Gastrocnemius medialis (tissue), 4 donors: Measurements from ENCODE around the gene IL27RA. TPM values are rescaled to one million over a fixed set of nuclear protein-coding genes. Genes with fewer than 3 reads are reported as not detected.

Experiments
- ATAC-seq, 2 donors: fragments of 150-250 bp; one replicate each; pipeline ENCODE4 v1.9.1; 2016
- DNase-seq, 2 donors: peaks; one replicate each; pipeline ENCODE4 v3.0.0-alpha.2; 2019
- H3K27ac ChIP-seq, 4 donors: fragments of 200-600 bp; sonication (generic); 1 replicate in 1 of 4; 2 replicates in 3 of 4; pipeline ENCODE4 v1.5.1; 2016 to 2018; ENCODE audit warnings: mild to moderate bottlenecking in 2 of 4, moderate library complexity in 1 of 4
- H3K27me3 ChIP-seq, 3 donors: fragments of 200-600 bp; sonication (generic) in 2 of 3; 1 replicate in 1 of 3; 2 replicates in 2 of 3; pipeline versions ENCODE4 v1.5.1 to v1.6.0; 2016 to 2019; ENCODE audit warnings: mild to moderate bottlenecking in 1 of 3, moderate library complexity in 1 of 3
- H3K36me3 ChIP-seq, 2 donors: fragments of 200-600 bp; sonication (generic) in 1 of 2; one replicate each; pipeline ENCODE4 v1.5.1; 2017 to 2018
- H3K4me1 ChIP-seq, 2 donors: fragments of 200-600 bp; sonication (generic) in 1 of 2; one replicate each; pipeline ENCODE4 v1.5.1; 2016 to 2017; ENCODE audit warnings: mild to moderate bottlenecking in 2 of 2
- H3K4me3 ChIP-seq, 4 donors: fragments of 200-600 bp; sonication (generic) in 3 of 4; 1 replicate in 1 of 4; 2 replicates in 3 of 4; pipeline ENCODE4 v1.5.1; 2016 to 2019; ENCODE audit warnings: mild to moderate bottlenecking in 2 of 4
- H3K9me3 ChIP-seq, 3 donors: fragments of 200-600 bp; sonication (generic) in 2 of 3; 1 replicate in 1 of 3; 2 replicates in 2 of 3; pipeline ENCODE4 v1.5.1; 2016 to 2019
- POLR2A ChIP-seq, 2 donors: fragments of 450-650 bp; IDR thresholded peaks; one replicate each; pipeline ENCODE4 v1.6.1; 2017; ENCODE audit warnings: antibody characterized with exemption in 2 of 2, mild to moderate bottlenecking in 2 of 2, moderate library complexity in 2 of 2
- in situ Hi-C, 4 donors: fragments of 200-750 bp; cut with MboI; loops; one replicate each; pipeline versions ENCODE4 v1.15.0 to v1.8.0; 2017; ENCODE audit warnings: low sequenced_read_pairs in 4 of 4
- intact Hi-C: fragments of 100-400 bp; cut with DNase I; formaldehyde crosslinking; loops from one replicate; pipeline ENCODE4 v1.15.1; 2023; ENCODE audit warnings: low total_unique reads
- total RNA-seq, 4 donors: library from RNA; depleted of rRNA; stranded (reverse); fragments of >200 nt; gene quantifications; one replicate each; pipeline versions ENCODE4 v1.1.0 to v1.2.3, GENCODE V29; 2016
- TF ChIP-seq, protein P1 (sequence below), 5 experiments: fragments of 450-650 bp in 3 of 5; fragments of 200-600 bp in 2 of 5; sonication (generic) in 2 of 5; IDR thresholded peaks in 4 of 5; conservative IDR thresholded peaks in 1 of 5; 1 replicate in 4 of 5; 2 replicates in 1 of 5; pipeline ENCODE4 v1.5.1; 2016 to 2019; ENCODE audit warnings: antibody characterized with exemption in 5 of 5, mild to moderate bottlenecking in 3 of 5, moderate library complexity in 3 of 5

IL27RA gene
- total RNA-seq, 4 donors from 2014 or later = 1.4 to 3.7 (median 2.0) TPM

DNA sequence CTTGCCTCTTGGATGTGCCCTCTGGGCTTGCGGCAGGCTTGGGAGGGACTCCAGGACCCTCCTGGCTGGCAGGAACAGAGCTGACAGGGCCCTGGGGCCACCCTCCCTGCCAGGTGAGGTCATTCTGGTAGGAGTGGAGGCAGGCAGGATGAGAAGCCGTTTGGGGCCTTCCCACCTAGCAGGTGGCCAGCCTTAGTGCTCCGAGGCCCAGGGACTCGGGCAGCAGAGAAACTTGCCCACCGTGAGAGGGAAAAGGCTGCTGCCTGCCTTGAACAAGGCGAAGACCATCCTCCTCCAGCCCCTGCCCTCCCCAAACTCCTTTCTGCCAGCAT, 34.0 kb upstream of the IL27RA start:
- in situ Hi-C loops = no loop called here
- no peak for DNase-seq

DNA sequence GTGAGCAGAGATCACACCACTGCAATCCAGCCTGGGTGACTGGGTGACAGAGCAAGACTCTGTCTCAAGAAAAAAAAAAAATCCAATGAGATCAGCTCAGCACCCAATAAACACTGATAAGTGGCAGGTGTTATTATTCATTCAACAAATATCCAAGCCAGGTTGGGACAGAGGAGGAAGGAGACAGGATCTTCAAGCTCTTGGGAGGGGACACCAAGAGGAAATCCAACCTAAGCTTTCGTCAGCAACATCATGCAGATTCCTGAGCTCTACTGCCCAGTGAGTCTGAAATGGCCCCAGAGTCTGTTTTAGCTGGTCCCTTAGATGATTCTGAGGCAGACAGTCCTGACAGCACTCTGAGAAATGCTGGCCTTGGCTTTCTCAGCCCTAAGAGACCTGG, 33.1 kb upstream of the IL27RA start:
- Histone ChIP-seq H3K9me3 (no peaks in the 10 kb centered on the region), H3K27ac (peak overlapping the region in 1 of 4 donors; percentile 70), H3K36me3 (no peaks in the 10 kb centered on the region), H3K4me1 (peaks cover 27 to 36% of the 10 kb centered on the region in 2 donors), H3K27me3 (no peaks in the 10 kb centered on the region), H3K4me3 (no peak overlapping the region)
- DNase-seq = no peak
- no peak for TF ChIP-seq POLR2A (IDR thresholded peaks at IDR 0.05)
- TF ChIP-seq, protein P1, sequence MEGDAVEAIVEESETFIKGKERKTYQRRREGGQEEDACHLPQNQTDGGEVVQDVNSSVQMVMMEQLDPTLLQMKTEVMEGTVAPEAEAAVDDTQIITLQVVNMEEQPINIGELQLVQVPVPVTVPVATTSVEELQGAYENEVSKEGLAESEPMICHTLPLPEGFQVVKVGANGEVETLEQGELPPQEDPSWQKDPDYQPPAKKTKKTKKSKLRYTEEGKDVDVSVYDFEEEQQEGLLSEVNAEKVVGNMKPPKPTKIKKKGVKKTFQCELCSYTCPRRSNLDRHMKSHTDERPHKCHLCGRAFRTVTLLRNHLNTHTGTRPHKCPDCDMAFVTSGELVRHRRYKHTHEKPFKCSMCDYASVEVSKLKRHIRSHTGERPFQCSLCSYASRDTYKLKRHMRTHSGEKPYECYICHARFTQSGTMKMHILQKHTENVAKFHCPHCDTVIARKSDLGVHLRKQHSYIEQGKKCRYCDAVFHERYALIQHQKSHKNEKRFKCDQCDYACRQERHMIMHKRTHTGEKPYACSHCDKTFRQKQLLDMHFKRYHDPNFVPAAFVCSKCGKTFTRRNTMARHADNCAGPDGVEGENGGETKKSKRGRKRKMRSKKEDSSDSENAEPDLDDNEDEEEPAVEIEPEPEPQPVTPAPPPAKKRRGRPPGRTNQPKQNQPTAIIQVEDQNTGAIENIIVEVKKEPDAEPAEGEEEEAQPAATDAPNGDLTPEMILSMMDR (IDR thresholded peaks at IDR 0.05 in 4 of 5, conservative IDR thresholded peaks at IDR 0.05 in 1 of 5) = no peak
- intact Hi-C loops = no loop called here
- in situ Hi-C loops = no loop called here
- no peak for ATAC-seq

More for the DNA sequence above, 34.0 kb upstream of the IL27RA start:
- Histone ChIP-seq H3K4me3 (no peak overlapping the region), H3K27ac (peak overlapping the region; percentile 2 to 70 (median 38)), H3K9me3 (no peaks in the 10 kb centered on the region), H3K27me3 (no peaks in the 10 kb centered on the region), H3K4me1 (peaks cover 19 to 28% of the 10 kb centered on the region in 2 donors), H3K36me3 (no peaks in the 10 kb centered on the region)
- intact Hi-C loops = no loop called here
- TF ChIP-seq POLR2A (IDR thresholded peaks at IDR 0.05) = no peak
- TF ChIP-seq, protein P1 (IDR thresholded peaks at IDR 0.05 in 4 of 5, conservative IDR thresholded peaks at IDR 0.05 in 1 of 5) = no peak
- no peak for ATAC-seq

DNA sequence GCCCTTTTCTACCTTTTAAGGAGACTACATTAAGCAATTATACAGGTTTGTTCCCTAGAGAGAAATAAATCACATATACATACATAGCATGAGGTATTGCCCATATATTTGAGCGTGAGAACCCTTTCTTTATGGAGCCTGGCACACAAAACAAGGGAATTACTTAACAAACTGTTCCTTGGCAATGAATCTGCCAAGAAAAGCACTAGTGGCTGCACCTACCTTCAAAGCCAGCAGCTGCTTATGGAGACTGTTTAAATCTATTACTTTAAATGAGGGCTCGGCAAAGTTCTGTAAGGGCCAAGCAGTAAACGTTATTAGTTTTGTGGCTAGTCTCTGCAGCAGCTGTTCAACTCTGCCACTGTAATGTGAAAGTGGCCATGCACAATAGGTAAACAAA, 32.5 kb upstream of the IL27RA start:
- H3K4me3 ChIP-seq = no peak overlapping the region
- intact Hi-C loops = no loop called here
- no peak overlapping the region for H3K27ac ChIP-seq
- TF ChIP-seq POLR2A (IDR thresholded peaks at IDR 0.05) = no peak
- TF ChIP-seq, protein P1 (IDR thresholded peaks at IDR 0.05 in 4 of 5, conservative IDR thresholded peaks at IDR 0.05 in 1 of 5) = no peak
- ATAC-seq (no peak), DNase-seq (no peak)
- H3K36me3 ChIP-seq = no peaks in the 10 kb centered on the region
- in situ Hi-C loops = no loop called here
- H3K4me1 ChIP-seq = peaks cover 34 to 42% of the 10 kb centered on the region in 2 donors
- no peaks in the 10 kb centered on the region for H3K27me3 ChIP-seq
- no peaks in the 10 kb centered on the region for H3K9me3 ChIP-seq

DNA sequence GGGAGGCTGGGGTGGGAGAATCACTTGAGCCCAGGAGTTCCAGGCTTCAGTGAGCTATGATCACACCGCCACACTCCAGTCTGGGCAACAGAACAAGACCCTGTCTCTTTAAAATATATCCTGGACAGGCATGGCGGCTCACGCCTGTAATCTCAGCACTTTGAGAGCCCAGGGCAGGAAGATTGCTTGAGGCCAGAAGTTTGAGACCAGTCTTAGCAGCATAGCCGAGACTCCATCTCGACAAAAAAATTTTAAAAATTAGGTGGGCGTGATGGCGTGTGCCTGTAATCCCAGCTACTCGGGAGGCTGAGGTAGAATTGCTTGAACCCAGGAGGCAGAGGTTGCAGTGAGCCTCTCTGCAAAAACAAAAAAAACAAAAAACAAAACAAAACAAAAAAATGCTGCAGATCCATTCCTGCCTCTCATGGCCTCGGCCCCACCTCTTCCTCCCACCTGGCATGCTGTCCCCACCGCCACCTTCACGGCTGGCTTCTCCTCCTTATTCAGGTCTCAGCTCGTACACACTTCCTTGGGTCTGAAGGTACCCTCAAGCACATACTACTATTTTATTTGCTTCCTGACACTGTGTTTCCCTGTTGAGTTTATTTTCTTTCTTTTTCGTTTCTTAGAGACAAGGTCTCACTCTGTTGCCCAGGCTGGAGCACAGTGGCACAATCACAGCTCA, 30.7 kb upstream of the IL27RA start:
- Histone ChIP-seq H3K4me3 (no peak overlapping the region), H3K27me3 (no peaks in the 10 kb centered on the region), H3K9me3 (no peaks in the 10 kb centered on the region), H3K36me3 (no peaks in the 10 kb centered on the region), H3K27ac (peak overlapping the region; percentile 96 to 100 (median 99)), H3K4me1 (peaks cover 40 to 47% of the 10 kb centered on the region in 2 donors)
- no peak for DNase-seq
- intact Hi-C loops = loop anchor here (10.0 kb wide), 1 partner anchor 206 kb away; the partner anchor contains the start of gene ZSWIM4
- in situ Hi-C loops = loop anchor here in 1 of 4 donors (5.0 kb wide), 1 partner anchor 49 kb away; the partner anchor contains the start of gene DCAF15
- no peak for TF ChIP-seq POLR2A (IDR thresholded peaks at IDR 0.05)
- TF ChIP-seq, protein P1 (IDR thresholded peaks at IDR 0.05 in 4 of 5, conservative IDR thresholded peaks at IDR 0.05 in 1 of 5) = no peak
- ATAC-seq = no peak
